ENCODE results near the gene SLC22A31.

Gene SLC22A31

GRCh38 chr16:89183463-89183862, 16.9 kb downstream of the SLC22A31 start:
- Histone ChIP-seq H3K27ac (ENCODE audit: low read depth, low read length) (no peak overlapping the region), H3K27me3 (ENCODE audit: control insufficient read depth in 5 of 5, insufficient read depth in 4 of 5, low read length in 5 of 5) (peaks cover 12 to 36% (median 19%) of the 10 kb centered on the region in 5 donors)

GRCh38 chr16:89179656-89180315, 20.6 kb downstream of the SLC22A31 start:
- H3K36me3 ChIP-seq (ENCODE audit: control insufficient read depth in 5 of 5, insufficient read depth in 5 of 5, low read length in 5 of 5), result no peaks in the 10 kb centered on the region
- no peak overlapping the region for H3K27ac ChIP-seq (ENCODE audit: low read depth, low read length)
- H3K27me3 ChIP-seq (ENCODE audit: control insufficient read depth in 5 of 5, insufficient read depth in 4 of 5, low read length in 5 of 5), result peaks cover 19 to 43% (median 31%) of the 10 kb centered on the region in 5 donors
- no peaks in the 10 kb centered on the region for H3K9me3 ChIP-seq (ENCODE audit: control insufficient read depth in 5 of 5, low read length in 5 of 5)
- no peak overlapping the region for H3K9ac ChIP-seq (ENCODE audit: low read length in 5 of 5)
- H3K4me1 ChIP-seq (ENCODE audit: control insufficient read depth in 5 of 5, insufficient read depth in 5 of 5, low read length in 5 of 5), result peaks cover 0 to 2% (median 0%) of the 10 kb centered on the region in 5 donors
- H3K4me3 ChIP-seq (ENCODE audit: low read depth in 1 of 5, low read length in 5 of 5), result no peak overlapping the region

More at GRCh38 chr16:89183463-89183862, 16.9 kb downstream of the SLC22A31 start:
- Histone ChIP-seq H3K4me3 (ENCODE audit: low read depth in 1 of 5, low read length in 5 of 5) (no peak overlapping the region), H3K36me3 (ENCODE audit: control insufficient read depth in 5 of 5, insufficient read depth in 5 of 5, low read length in 5 of 5) (no peaks in the 10 kb centered on the region), H3K9me3 (ENCODE audit: control insufficient read depth in 5 of 5, low read length in 5 of 5) (no peaks in the 10 kb centered on the region), H3K4me1 (ENCODE audit: control insufficient read depth in 5 of 5, insufficient read depth in 5 of 5, low read length in 5 of 5) (no peaks in the 10 kb centered on the region), H3K9ac (ENCODE audit: low read length in 5 of 5) (no peak overlapping the region)

GRCh38 chr16:89179148-89179484, 21.2 kb downstream of the SLC22A31 start:
- Histone ChIP-seq H3K9me3 (ENCODE audit: control insufficient read depth in 5 of 5, low read length in 5 of 5) (no peaks in the 10 kb centered on the region), H3K36me3 (ENCODE audit: control insufficient read depth in 5 of 5, insufficient read depth in 5 of 5, low read length in 5 of 5) (no peaks in the 10 kb centered on the region), H3K4me1 (ENCODE audit: control insufficient read depth in 5 of 5, insufficient read depth in 5 of 5, low read length in 5 of 5) (peaks cover 0 to 4% (median 0%) of the 10 kb centered on the region in 5 donors), H3K9ac (ENCODE audit: low read length in 5 of 5) (no peak overlapping the region), H3K27me3 (ENCODE audit: control insufficient read depth in 5 of 5, insufficient read depth in 4 of 5, low read length in 5 of 5) (peaks cover 19 to 43% (median 34%) of the 10 kb centered on the region in 5 donors), H3K27ac (ENCODE audit: low read depth, low read length) (no peak overlapping the region), H3K4me3 (ENCODE audit: low read depth in 1 of 5, low read length in 5 of 5) (no peak overlapping the region)

- H3K4me3 ChIP-seq (ENCODE audit: low read depth in 1 of 5, low read length in 5 of 5), result no peak overlapping the region
- no peaks in the 10 kb centered on the region for H3K9me3 ChIP-seq (ENCODE audit: control insufficient read depth in 5 of 5, low read length in 5 of 5)
- H3K4me1 ChIP-seq (ENCODE audit: control insufficient read depth in 5 of 5, insufficient read depth in 5 of 5, low read length in 5 of 5), result peaks cover 0 to 4% (median 0%) of the 10 kb centered on the region in 5 donors
- H3K27ac ChIP-seq (ENCODE audit: low read depth, low read length), result no peak overlapping the region
- H3K27me3 ChIP-seq (ENCODE audit: control insufficient read depth in 5 of 5, insufficient read depth in 4 of 5, low read length in 5 of 5), result peaks cover 19 to 43% (median 32%) of the 10 kb centered on the region in 5 donors
- no peak overlapping the region for H3K9ac ChIP-seq (ENCODE audit: low read length in 5 of 5)
- H3K36me3 ChIP-seq (ENCODE audit: control insufficient read depth in 5 of 5, insufficient read depth in 5 of 5, low read length in 5 of 5), result no peaks in the 10 kb centered on the region
Measured at GRCh38 chr16:89178453-89179147, 21.7 kb downstream of the SLC22A31 start.

- Histone ChIP-seq H3K4me1 (ENCODE audit: control insufficient read depth in 5 of 5, insufficient read depth in 5 of 5, low read length in 5 of 5) (peaks cover 0 to 4% (median 0%) of the 10 kb centered on the region in 5 donors), H3K36me3 (ENCODE audit: control insufficient read depth in 5 of 5, insufficient read depth in 5 of 5, low read length in 5 of 5) (no peaks in the 10 kb centered on the region), H3K27me3 (ENCODE audit: control insufficient read depth in 5 of 5, insufficient read depth in 4 of 5, low read length in 5 of 5) (peaks cover 16 to 36% (median 29%) of the 10 kb centered on the region in 5 donors), H3K27ac (ENCODE audit: low read depth, low read length) (no peak overlapping the region), H3K9me3 (ENCODE audit: control insufficient read depth in 5 of 5, low read length in 5 of 5) (no peaks in the 10 kb centered on the region), H3K4me3 (ENCODE audit: low read depth in 1 of 5, low read length in 5 of 5) (no peak overlapping the region), H3K9ac (ENCODE audit: low read length in 5 of 5) (no peak overlapping the region)
Measured at GRCh38 chr16:89177501-89177900, 22.8 kb downstream of the SLC22A31 start.

GRCh38 chr16:89176717-89177116, 23.6 kb downstream of the SLC22A31 start:
- peaks cover 16 to 40% (median 33%) of the 10 kb centered on the region in 5 donors for H3K27me3 ChIP-seq (ENCODE audit: control insufficient read depth in 5 of 5, insufficient read depth in 4 of 5, low read length in 5 of 5)
- H3K9me3 ChIP-seq (ENCODE audit: control insufficient read depth in 5 of 5, low read length in 5 of 5), result no peaks in the 10 kb centered on the region
- H3K4me1 ChIP-seq (ENCODE audit: control insufficient read depth in 5 of 5, insufficient read depth in 5 of 5, low read length in 5 of 5), result peaks cover 0 to 6% (median 0%) of the 10 kb centered on the region in 5 donors
- no peak overlapping the region for H3K9ac ChIP-seq (ENCODE audit: low read length in 5 of 5)
- no peaks in the 10 kb centered on the region for H3K36me3 ChIP-seq (ENCODE audit: control insufficient read depth in 5 of 5, insufficient read depth in 5 of 5, low read length in 5 of 5)
- H3K27ac ChIP-seq (ENCODE audit: low read depth, low read length), result no peak overlapping the region
- no peak overlapping the region for H3K4me3 ChIP-seq (ENCODE audit: low read depth in 1 of 5, low read length in 5 of 5)

GRCh38 chr16:89176147-89176690, 24.1 kb downstream of the SLC22A31 start:
- H3K9ac ChIP-seq (ENCODE audit: low read length in 5 of 5), result no peak overlapping the region
- H3K4me1 ChIP-seq (ENCODE audit: control insufficient read depth in 5 of 5, insufficient read depth in 5 of 5, low read length in 5 of 5), result peaks cover 0 to 8% (median 0%) of the 10 kb centered on the region in 5 donors
- no peak overlapping the region for H3K4me3 ChIP-seq (ENCODE audit: low read depth in 1 of 5, low read length in 5 of 5)
- H3K9me3 ChIP-seq (ENCODE audit: control insufficient read depth in 5 of 5, low read length in 5 of 5), result no peaks in the 10 kb centered on the region
- peaks cover 14 to 37% (median 32%) of the 10 kb centered on the region in 5 donors for H3K27me3 ChIP-seq (ENCODE audit: control insufficient read depth in 5 of 5, insufficient read depth in 4 of 5, low read length in 5 of 5)
- H3K36me3 ChIP-seq (ENCODE audit: control insufficient read depth in 5 of 5, insufficient read depth in 5 of 5, low read length in 5 of 5), result no peaks in the 10 kb centered on the region
- no peak overlapping the region for H3K27ac ChIP-seq (ENCODE audit: low read depth, low read length)

- Histone ChIP-seq H3K4me1 (ENCODE audit: control insufficient read depth in 5 of 5, insufficient read depth in 5 of 5, low read length in 5 of 5) (peaks cover 0 to 14% (median 6%) of the 10 kb centered on the region in 5 donors), H3K27ac (ENCODE audit: low read depth, low read length) (no peak overlapping the region), H3K27me3 (ENCODE audit: control insufficient read depth in 5 of 5, insufficient read depth in 4 of 5, low read length in 5 of 5) (peaks cover 17 to 39% (median 36%) of the 10 kb centered on the region in 5 donors), H3K4me3 (ENCODE audit: low read depth in 1 of 5, low read length in 5 of 5) (no peak overlapping the region), H3K9ac (ENCODE audit: low read length in 5 of 5) (no peak overlapping the region), H3K9me3 (ENCODE audit: control insufficient read depth in 5 of 5, low read length in 5 of 5) (no peaks in the 10 kb centered on the region), H3K36me3 (ENCODE audit: control insufficient read depth in 5 of 5, insufficient read depth in 5 of 5, low read length in 5 of 5) (no peaks in the 10 kb centered on the region)
Measured at GRCh38 chr16:89175280-89176146, 24.8 kb downstream of the SLC22A31 start.

GRCh38 chr16:89174877-89175276, 25.5 kb downstream of the SLC22A31 start:
- H3K27ac ChIP-seq (ENCODE audit: low read depth, low read length), result no peak overlapping the region
- no peak overlapping the region for H3K9ac ChIP-seq (ENCODE audit: low read length in 5 of 5)
- H3K9me3 ChIP-seq (ENCODE audit: control insufficient read depth in 5 of 5, low read length in 5 of 5), result no peaks in the 10 kb centered on the region
- H3K4me3 ChIP-seq (ENCODE audit: low read depth in 1 of 5, low read length in 5 of 5), result no peak overlapping the region
- peaks cover 0 to 14% (median 6%) of the 10 kb centered on the region in 5 donors for H3K4me1 ChIP-seq (ENCODE audit: control insufficient read depth in 5 of 5, insufficient read depth in 5 of 5, low read length in 5 of 5)
- peaks cover 20 to 41% (median 37%) of the 10 kb centered on the region in 5 donors for H3K27me3 ChIP-seq (ENCODE audit: control insufficient read depth in 5 of 5, insufficient read depth in 4 of 5, low read length in 5 of 5)
- H3K36me3 ChIP-seq (ENCODE audit: control insufficient read depth in 5 of 5, insufficient read depth in 5 of 5, low read length in 5 of 5), result no peaks in the 10 kb centered on the region
